Measurements from ENCODE around the gene THAP2. TPM values are rescaled to one million over a fixed set of nuclear protein-coding genes. Genes with fewer than 3 reads are reported as not detected.
A peak's percentile ranks its signal among the peaks of the same experiment; 100 is the strongest.

The THAP2 gene
- total RNA-seq, 2 experiments from 2014 or later = 6.9 to 8.1 TPM

GRCh38 chr12:71646512-71646911, 17.6 kb upstream of the THAP2 start:
- no peak for ATAC-seq
- Mint-ChIP-seq H3K36me3 (peaks cover 55% of the 10 kb centered on the region), H3K4me1 (peaks cover 32% of the 10 kb centered on the region), H3K4me3 (no peak overlapping the region), H3K27ac (no peak overlapping the region), H3K9me3 (ENCODE audit: low read depth) (no peaks in the 10 kb centered on the region), H3K27me3 (no peaks in the 10 kb centered on the region)
- DNase-seq = no peak
- CTCF ChIA-PET = interaction anchor here (0.9 to 2.3 kb wide), 3 partner anchors 10 to 17 kb away, joined by 3 to 13 read pairs (median 11); partner anchors contain the start of genes THAP2 and ZFC3H1

DNA sequence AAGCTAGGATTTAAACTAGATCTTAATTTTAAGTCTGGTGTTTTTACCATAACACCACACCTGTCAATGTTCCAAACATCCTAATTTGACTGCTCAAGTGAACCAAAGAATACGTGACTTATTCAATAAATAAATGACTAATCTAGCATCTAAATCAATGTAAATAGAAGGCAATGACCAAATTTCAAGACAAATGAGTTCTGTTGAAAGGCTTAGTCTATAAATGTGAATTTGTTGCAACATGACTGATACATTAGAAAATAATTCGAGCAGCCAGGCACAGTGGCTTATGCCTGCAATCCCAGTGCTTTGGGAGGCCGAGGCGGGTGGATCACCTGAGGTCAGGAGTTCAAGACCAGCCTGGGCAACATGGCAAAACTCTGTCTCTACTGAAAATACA, 15.6 kb upstream of the THAP2 start:
- Mint-ChIP-seq H3K27me3 (no peaks in the 10 kb centered on the region), H3K9me3 (ENCODE audit: low read depth) (no peaks in the 10 kb centered on the region), H3K36me3 (peaks cover 42% of the 10 kb centered on the region), H3K4me1 (peaks cover 24% of the 10 kb centered on the region), H3K4me3 (no peak overlapping the region), H3K27ac (no peak overlapping the region)
- no peak for ATAC-seq
- CTCF ChIA-PET = no interaction called here
- DNase-seq = no peak

GRCh38 chr12:71649401-71649800, 14.7 kb upstream of the THAP2 start:
- no peaks in the 10 kb centered on the region for H3K27me3 Mint-ChIP-seq
- no peak for DNase-seq
- peaks cover 21% of the 10 kb centered on the region for H3K4me1 Mint-ChIP-seq
- no peak for ATAC-seq
- peaks cover 35% of the 10 kb centered on the region for H3K36me3 Mint-ChIP-seq
- H3K27ac Mint-ChIP-seq = no peak overlapping the region
- CTCF ChIA-PET = interaction anchor here (1.9 kb wide), 1 partner anchor 13 kb away, joined by 5 read pairs; no protein-coding TSS in a partner anchor
- no peak overlapping the region for H3K4me3 Mint-ChIP-seq
- no peaks in the 10 kb centered on the region for H3K9me3 Mint-ChIP-seq (ENCODE audit: low read depth)

GRCh38 chr12:71652656-71653055, 11.4 kb upstream of the THAP2 start:
- H3K9me3 Mint-ChIP-seq (ENCODE audit: low read depth) = no peaks in the 10 kb centered on the region
- CTCF ChIA-PET = no interaction called here
- H3K36me3 Mint-ChIP-seq = peaks cover 25% of the 10 kb centered on the region
- no peak overlapping the region for H3K4me3 Mint-ChIP-seq
- DNase-seq (no peak), ATAC-seq (no peak)
- no peaks in the 10 kb centered on the region for H3K27me3 Mint-ChIP-seq
- H3K4me1 Mint-ChIP-seq = peaks cover 31% of the 10 kb centered on the region
- H3K27ac Mint-ChIP-seq = no peak overlapping the region

GRCh38 chr12:71653137-71653536, 11.0 kb upstream of the THAP2 start:
- Mint-ChIP-seq H3K4me1 (peaks cover 32% of the 10 kb centered on the region), H3K27ac (no peak overlapping the region), H3K4me3 (no peak overlapping the region), H3K36me3 (peaks cover 25% of the 10 kb centered on the region), H3K9me3 (ENCODE audit: low read depth) (no peaks in the 10 kb centered on the region), H3K27me3 (no peaks in the 10 kb centered on the region)
- DNase-seq (no peak), ATAC-seq (no peak)
- CTCF ChIA-PET = no interaction called here

- Mint-ChIP-seq H3K27me3 (no peaks in the 10 kb centered on the region), H3K9me3 (ENCODE audit: low read depth) (no peaks in the 10 kb centered on the region), H3K27ac (no peak overlapping the region), H3K4me3 (no peak overlapping the region), H3K4me1 (peaks cover 35% of the 10 kb centered on the region), H3K36me3 (peaks cover 26% of the 10 kb centered on the region)
- DNase-seq (no peak), ATAC-seq (peak; percentile 23)
- CTCF ChIA-PET = no interaction called here
Measured at GRCh38 chr12:71654200-71654599, 9.9 kb upstream of the THAP2 start.

DNA sequence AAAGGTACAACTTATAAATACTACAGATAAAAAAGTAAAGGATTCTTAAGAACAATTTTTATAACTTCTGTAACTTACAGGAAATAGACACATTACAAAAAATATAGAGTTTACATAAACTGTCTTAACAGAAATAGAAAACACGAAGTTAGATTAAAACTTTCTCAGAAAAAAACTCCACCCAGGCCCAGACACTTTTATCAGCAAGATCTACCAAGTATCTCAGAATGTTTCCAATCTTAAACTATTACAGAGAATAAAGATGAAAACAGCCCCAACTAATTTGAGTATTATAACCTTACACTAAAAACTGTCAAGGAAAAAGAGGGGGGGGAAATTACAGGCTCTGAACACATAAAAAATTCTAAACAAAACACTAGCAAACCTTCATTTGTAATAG, 8.6 kb upstream of the THAP2 start:
- Mint-ChIP-seq H3K4me3 (no peak overlapping the region), H3K27ac (peak overlapping the region; percentile 34), H3K9me3 (ENCODE audit: low read depth) (no peaks in the 10 kb centered on the region), H3K36me3 (peaks cover 28% of the 10 kb centered on the region), H3K27me3 (no peaks in the 10 kb centered on the region), H3K4me1 (peaks cover 43% of the 10 kb centered on the region)
- ATAC-seq (no peak), DNase-seq (no peak)
- CTCF ChIA-PET = interaction anchor here (1.6 kb wide), 1 partner anchor 32 kb away, joined by 3 read pairs; no protein-coding TSS in a partner anchor

- Mint-ChIP-seq H3K9me3 (ENCODE audit: low read depth) (no peaks in the 10 kb centered on the region), H3K36me3 (peaks cover 28% of the 10 kb centered on the region), H3K4me3 (no peak overlapping the region), H3K4me1 (peaks cover 43% of the 10 kb centered on the region), H3K27me3 (no peaks in the 10 kb centered on the region), H3K27ac (peak overlapping the region; percentile 34)
- CTCF ChIA-PET = interaction anchor here (1.6 kb wide), 1 partner anchor 32 kb away, joined by 3 read pairs; no protein-coding TSS in a partner anchor
- no peak for ATAC-seq
- DNase-seq = no peak
Measured at GRCh38 chr12:71655907-71656306, 8.2 kb upstream of the THAP2 start.

- DNase-seq (no peak), ATAC-seq (no peak)
- Mint-ChIP-seq H3K4me3 (no peak overlapping the region), H3K4me1 (peaks cover 46% of the 10 kb centered on the region), H3K36me3 (peaks cover 30% of the 10 kb centered on the region), H3K27ac (no peak overlapping the region), H3K27me3 (no peaks in the 10 kb centered on the region), H3K9me3 (ENCODE audit: low read depth) (no peaks in the 10 kb centered on the region)
- CTCF ChIA-PET = no interaction called here
Measured at GRCh38 chr12:71656740-71657139, 7.4 kb upstream of the THAP2 start.

GRCh38 chr12:71661977-71662530, 2.0 kb upstream of the THAP2 start:
- DNase-seq (no peak), ATAC-seq (no peak)
- H3K4me3 Mint-ChIP-seq = peak overlapping the region; percentile 95
- peaks cover 37% of the 10 kb centered on the region for H3K36me3 Mint-ChIP-seq
- H3K4me1 Mint-ChIP-seq = peaks cover 41% of the 10 kb centered on the region
- peak overlapping the region; percentile 99 for H3K27ac Mint-ChIP-seq
- no peaks in the 10 kb centered on the region for H3K9me3 Mint-ChIP-seq (ENCODE audit: low read depth)
- CTCF ChIA-PET = interaction anchor here (0.7 to 3.7 kb wide), 4 partner anchors 16 to 28 kb away, joined by 3 to 45 read pairs (median 14); partner anchors contain the start of gene TMEM19
- H3K27me3 Mint-ChIP-seq = no peaks in the 10 kb centered on the region

DNA sequence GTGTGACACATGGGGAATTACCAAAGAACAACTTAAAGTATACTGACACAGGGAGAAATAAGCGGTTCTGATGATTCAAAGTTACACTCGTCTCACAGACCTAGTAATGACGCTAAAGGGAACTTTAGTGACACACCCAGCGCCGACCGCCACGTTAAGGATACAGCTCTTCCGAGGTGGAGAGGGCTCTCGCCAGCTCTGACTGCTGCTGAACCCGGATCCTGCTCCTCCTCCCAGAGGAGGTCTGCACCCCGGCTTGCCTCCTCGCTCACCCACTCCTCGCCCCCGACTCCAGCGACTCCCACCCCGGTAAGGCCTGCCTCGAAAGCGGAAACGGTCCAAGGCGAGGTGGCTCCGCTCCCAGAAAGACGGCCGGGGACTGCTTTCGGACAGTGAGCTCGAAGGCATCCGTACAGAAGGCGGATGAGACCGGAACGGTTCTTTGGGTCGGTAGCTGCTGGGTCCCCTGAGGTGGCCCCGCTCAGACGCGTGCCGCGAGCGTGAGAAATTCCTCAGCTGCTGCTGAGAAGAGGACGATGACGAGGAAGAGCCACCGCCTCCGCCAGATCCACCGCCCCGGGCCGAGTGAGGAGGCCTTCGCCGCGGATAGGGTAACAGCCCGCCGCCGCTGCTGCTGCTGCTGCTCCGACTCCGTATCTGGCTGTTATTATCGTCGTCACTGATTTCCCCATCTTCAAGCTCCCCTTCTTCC, 1.1 kb upstream of the THAP2 start:
- Mint-ChIP-seq H3K4me3 (peak overlapping the region; percentile 95), H3K27ac (peak overlapping the region; percentile 99), H3K4me1 (peaks cover 41% of the 10 kb centered on the region), H3K9me3 (ENCODE audit: low read depth) (no peaks in the 10 kb centered on the region), H3K36me3 (peaks cover 36% of the 10 kb centered on the region), H3K27me3 (no peaks in the 10 kb centered on the region)
- peak; percentile 48 for ATAC-seq
- CTCF ChIA-PET = interaction anchor here (1.0 to 3.7 kb wide), 8 partner anchors 17 to 91 kb away, joined by 3 to 45 read pairs (median 9); partner anchors contain the start of genes RAB21 and TMEM19
- DNase-seq = peak; percentile 80

- no peak for DNase-seq
- CTCF ChIA-PET = interaction anchor here (0.9 to 3.1 kb wide), 5 partner anchors 18 to 89 kb away, joined by 3 to 45 read pairs (median 13); partner anchors contain the start of gene TMEM19
- peaks cover 26% of the 10 kb centered on the region for H3K36me3 Mint-ChIP-seq
- peak overlapping the region; percentile 99 for H3K27ac Mint-ChIP-seq
- peaks cover 28% of the 10 kb centered on the region for H3K4me1 Mint-ChIP-seq
- H3K27me3 Mint-ChIP-seq = no peaks in the 10 kb centered on the region
- no peak for ATAC-seq
- H3K4me3 Mint-ChIP-seq = peak overlapping the region; percentile 95
- H3K9me3 Mint-ChIP-seq (ENCODE audit: low read depth) = no peaks in the 10 kb centered on the region
Measured at GRCh38 chr12:71664411-71665089, 449 bp downstream of the THAP2 start.

DNA sequence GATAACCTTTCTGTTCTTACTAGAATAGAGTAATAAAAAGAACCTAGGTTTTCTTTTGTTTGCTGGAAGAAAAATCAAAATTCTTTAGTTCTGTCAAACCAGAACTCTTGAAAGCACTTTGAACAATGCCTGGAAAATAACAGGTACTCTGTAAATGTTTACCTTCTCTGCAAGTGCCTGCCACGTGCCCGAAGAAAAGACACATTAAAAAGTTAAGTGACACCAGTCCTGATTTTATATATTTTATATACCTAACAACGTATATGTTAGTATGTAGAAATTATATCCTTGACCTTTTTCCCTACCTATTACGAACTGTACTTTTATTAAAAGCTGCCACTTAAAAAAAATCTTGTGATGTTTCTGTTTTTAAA, 976 bp downstream of the THAP2 start:
- Mint-ChIP-seq H3K4me1 (peaks cover 26% of the 10 kb centered on the region), H3K4me3 (peak overlapping the region; percentile 95), H3K9me3 (ENCODE audit: low read depth) (no peaks in the 10 kb centered on the region), H3K36me3 (peaks cover 23% of the 10 kb centered on the region), H3K27me3 (no peaks in the 10 kb centered on the region), H3K27ac (peak overlapping the region; percentile 99)
- ATAC-seq (no peak), DNase-seq (no peak)
- CTCF ChIA-PET = interaction anchor here (1.3 to 2.9 kb wide), 2 partner anchors 21 to 27 kb away, joined by 3 to 45 read pairs; partner anchors contain the start of gene TMEM19
